CD14-positive monocyte (primary cell): Measurements from ENCODE around the gene C1QTNF1. TPM values are rescaled to one million over a fixed set of nuclear protein-coding genes. Genes with fewer than 3 reads are reported as not detected.

Experiments used
- DNase-seq, 3 donors: peaks; one replicate each; pipeline ENCODE4 v3.0.0-alpha.2; 2011 to 2022
- H2AFZ ChIP-seq: 2 replicates; pipeline ENCODE4 v1.6.0; 2012; ENCODE audit warnings: mild to moderate bottlenecking, low read depth, low read length, inconsistent platforms; ENCODE audit not compliant: insufficient read depth, poor library complexity, severe bottlenecking
- H3K27ac ChIP-seq, 2 donors: 1 replicate in 1 of 2; 2 replicates in 1 of 2; pipeline ENCODE4 v1.5.1; 2012 to 2013; ENCODE audit warnings: low read length in 2 of 2, control low read depth in 1 of 2, inconsistent platforms in 1 of 2, low read depth in 1 of 2, mild to moderate bottlenecking in 1 of 2
- H3K27me3 ChIP-seq, 2 donors: one replicate each; pipeline versions ENCODE4 v1.6.0 to v1.6.1; 2011 to 2013; ENCODE audit warnings: low read length in 2 of 2; ENCODE audit not compliant: control insufficient read depth in 2 of 2, insufficient read depth in 2 of 2
- H3K36me3 ChIP-seq, 2 donors: replicated peaks in 1 of 2; 1 replicate in 1 of 2; 2 replicates in 1 of 2; pipeline versions ENCODE4 v1.5.1 to v1.6.1; 2012 to 2013; ENCODE audit warnings: low read length in 2 of 2, control low read depth in 1 of 2, inconsistent platforms in 1 of 2, mild to moderate bottlenecking in 1 of 2; ENCODE audit not compliant: insufficient read depth in 2 of 2, control insufficient read depth in 1 of 2
- H3K4me1 ChIP-seq, 2 donors: 1 replicate in 1 of 2; 2 replicates in 1 of 2; pipeline versions ENCODE4 v1.5.1 to v1.6.1; 2012 to 2013; ENCODE audit warnings: low read length in 2 of 2, control low read depth in 1 of 2, inconsistent platforms in 1 of 2, mild to moderate bottlenecking in 1 of 2, moderate library complexity in 1 of 2; ENCODE audit not compliant: insufficient read depth in 2 of 2, control insufficient read depth in 1 of 2
- H3K4me2 ChIP-seq: replicated peaks from 2 replicates; pipeline ENCODE3; 2012; ENCODE audit warnings: low read length, moderate library complexity, mild to moderate bottlenecking; ENCODE audit not compliant: poor library complexity, severe bottlenecking; ENCODE audit errors: extremely low read depth
- H3K4me3 ChIP-seq, 3 experiments: fragments of 200-600 bp in 1 of 3; sonication (generic) in 1 of 3; replicated peaks in 1 of 3; 1 replicate in 2 of 3; 2 replicates in 1 of 3; pipeline ENCODE4 v1.5.1; 2011 to 2013; ENCODE audit warnings: low read length in 3 of 3, mild to moderate bottlenecking in 3 of 3, control low read depth in 2 of 3, low read depth in 2 of 3, inconsistent platforms in 1 of 3, moderate library complexity in 1 of 3
- H3K79me2 ChIP-seq: 2 replicates; pipeline ENCODE4 v1.6.0; 2012; ENCODE audit warnings: mild to moderate bottlenecking, control low read depth, inconsistent platforms, low read length, moderate library complexity; ENCODE audit not compliant: insufficient read depth
- H3K9ac ChIP-seq: 2 replicates; pipeline ENCODE4 v1.6.0; 2017; ENCODE audit warnings: low read length, mild to moderate bottlenecking; ENCODE audit not compliant: insufficient read depth, poor library complexity, severe bottlenecking
- H3K9me3 ChIP-seq, 2 donors: replicated peaks in 1 of 2; 1 replicate in 1 of 2; 2 replicates in 1 of 2; pipeline versions ENCODE4 v1.5.1 to v1.6.1; 2012 to 2013; ENCODE audit warnings: low read length in 2 of 2, control low read depth in 1 of 2; ENCODE audit not compliant: control insufficient read depth in 1 of 2, insufficient read depth in 1 of 2
- H4K20me1 ChIP-seq: 2 replicates; pipeline ENCODE4 v1.6.0; 2012; ENCODE audit warnings: mild to moderate bottlenecking, low read length, control low read depth, moderate library complexity; ENCODE audit not compliant: insufficient read depth
- H3K27ac Mint-ChIP-seq, 7 donors: one replicate each; pipeline ENCODE4 v1.8.0; 2020; ENCODE audit warnings: mild to moderate bottlenecking in 7 of 7, mixed read lengths in 7 of 7, moderate library complexity in 6 of 7, inconsistent platforms in 2 of 7
- H3K27me3 Mint-ChIP-seq, 3 donors: one replicate each; pipeline ENCODE4 v1.8.0; 2021 to 2022; ENCODE audit warnings: low read depth in 3 of 3, mild to moderate bottlenecking in 3 of 3, mixed read lengths in 3 of 3, moderate library complexity in 3 of 3, inconsistent platforms in 1 of 3
- H3K36me3 Mint-ChIP-seq, 2 donors: one replicate each; pipeline ENCODE4 v1.8.0; 2020; ENCODE audit warnings: mixed read lengths in 2 of 2, inconsistent platforms in 1 of 2, mild to moderate bottlenecking in 1 of 2
- H3K4me1 Mint-ChIP-seq: one replicate; pipeline ENCODE4 v1.8.0; 2020; ENCODE audit warnings: mild to moderate bottlenecking, mixed read lengths
- H3K4me3 Mint-ChIP-seq, 2 donors: one replicate each; pipeline ENCODE4 v1.8.0; 2020; ENCODE audit warnings: mild to moderate bottlenecking in 2 of 2, mixed read lengths in 2 of 2, moderate library complexity in 1 of 2
- H3K9me3 Mint-ChIP-seq, 7 donors: one replicate each; pipeline ENCODE4 v1.8.0; 2020 to 2022; ENCODE audit warnings: mixed read lengths in 7 of 7, mild to moderate bottlenecking in 6 of 7, moderate library complexity in 6 of 7, inconsistent platforms in 2 of 7
- WGBS: methylation state at CpG from one replicate; pipeline ENCODE4 v1.1.5; 2013; ENCODE audit warnings: missing lambda C conversion rate; ENCODE audit not compliant: insufficient coverage; 5-methylcytosine and 5-hydroxymethylcytosine counted together
- intact Hi-C, 2 donors: fragments of 100-400 bp; cut with micrococcal nuclease; formaldehyde crosslinking; loops; one replicate each; pipeline versions ENCODE4 v1.15.0 to v1.15.1; 2023
- polyA plus RNA-seq, 3 donors: library from polyadenylated mRNA; depleted of rRNA in 1 of 3; unstranded in 2 of 3; stranded (reverse) in 1 of 3; fragments of 300-500 nt in 2 of 3; fragments of >200 nt in 1 of 3; fragmentation: Illumina TruSeq in 2 of 3; gene quantifications; 1 replicate in 2 of 3; 2 replicates in 1 of 3; pipeline ENCODE4 v1.2.3, GENCODE V29; 2012 to 2021
- TF ChIP-seq, protein P1 (sequence below): fragments of 200-600 bp; IDR thresholded peaks from one replicate; pipeline ENCODE4 v1.8.0; 2022; ENCODE audit warnings: antibody characterized with exemption, mild to moderate bottlenecking

Gene C1QTNF1
- polyA plus RNA-seq, 3 donors = not detected

- Histone ChIP-seq H3K36me3 (peaks cover 2 to 13% of the 10 kb centered on the region in 2 donors), H3K9ac (no peak overlapping the region), H3K27ac (no peak overlapping the region), H3K9me3 (no peaks in the 10 kb centered on the region), H4K20me1 (peaks cover 16% of the 10 kb centered on the region), H3K27me3 (peaks cover 0 to 11% of the 10 kb centered on the region in 2 donors), H3K4me1 (no peaks in the 10 kb centered on the region), H3K4me2 (no peak overlapping the region), H2AFZ (no peak overlapping the region), H3K79me2 (no peaks in the 10 kb centered on the region), H3K4me3 (no peak overlapping the region)
- Mint-ChIP-seq H3K27ac (no peak overlapping the region), H3K36me3 (peaks cover 7 to 20% of the 10 kb centered on the region in 2 donors), H3K27me3 (peaks cover 8 to 34% (median 11%) of the 10 kb centered on the region in 3 donors), H3K9me3 (no peaks in the 10 kb centered on the region), H3K4me3 (no peak overlapping the region), H3K4me1 (no peaks in the 10 kb centered on the region)
- DNase-seq = no peak
- intact Hi-C loops = no loop called here
- TF ChIP-seq, protein P1, sequence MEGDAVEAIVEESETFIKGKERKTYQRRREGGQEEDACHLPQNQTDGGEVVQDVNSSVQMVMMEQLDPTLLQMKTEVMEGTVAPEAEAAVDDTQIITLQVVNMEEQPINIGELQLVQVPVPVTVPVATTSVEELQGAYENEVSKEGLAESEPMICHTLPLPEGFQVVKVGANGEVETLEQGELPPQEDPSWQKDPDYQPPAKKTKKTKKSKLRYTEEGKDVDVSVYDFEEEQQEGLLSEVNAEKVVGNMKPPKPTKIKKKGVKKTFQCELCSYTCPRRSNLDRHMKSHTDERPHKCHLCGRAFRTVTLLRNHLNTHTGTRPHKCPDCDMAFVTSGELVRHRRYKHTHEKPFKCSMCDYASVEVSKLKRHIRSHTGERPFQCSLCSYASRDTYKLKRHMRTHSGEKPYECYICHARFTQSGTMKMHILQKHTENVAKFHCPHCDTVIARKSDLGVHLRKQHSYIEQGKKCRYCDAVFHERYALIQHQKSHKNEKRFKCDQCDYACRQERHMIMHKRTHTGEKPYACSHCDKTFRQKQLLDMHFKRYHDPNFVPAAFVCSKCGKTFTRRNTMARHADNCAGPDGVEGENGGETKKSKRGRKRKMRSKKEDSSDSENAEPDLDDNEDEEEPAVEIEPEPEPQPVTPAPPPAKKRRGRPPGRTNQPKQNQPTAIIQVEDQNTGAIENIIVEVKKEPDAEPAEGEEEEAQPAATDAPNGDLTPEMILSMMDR = no peak
- 92% methylated on average over 10 of the region's 10 CpGs for WGBS
Observed at GRCh38 chr17:79091226-79091670, 67.3 kb downstream of the C1QTNF1 start.

- intact Hi-C loops = no loop called here
- Histone ChIP-seq H4K20me1 (peaks cover 11% of the 10 kb centered on the region), H3K27me3 (peaks cover 0 to 20% of the 10 kb centered on the region in 2 donors), H3K9ac (no peak overlapping the region), H3K4me2 (no peak overlapping the region), H3K9me3 (no peaks in the 10 kb centered on the region), H3K36me3 (no peaks in the 10 kb centered on the region), H3K4me3 (no peak overlapping the region), H3K27ac (no peak overlapping the region), H2AFZ (no peak overlapping the region), H3K79me2 (no peaks in the 10 kb centered on the region), H3K4me1 (no peaks in the 10 kb centered on the region)
- peaks cover 0 to 8% of the 10 kb centered on the region in 2 donors for H3K36me3 Mint-ChIP-seq
- H3K27ac Mint-ChIP-seq = no peak overlapping the region
- no CpG with 5 or more reads among the region's 4 CpGs for WGBS
- H3K27me3 Mint-ChIP-seq = peaks cover 14 to 44% (median 21%) of the 10 kb centered on the region in 3 donors
- TF ChIP-seq, protein P1 = no peak
- DNase-seq = no peak
- H3K4me3 Mint-ChIP-seq = no peak overlapping the region
- H3K4me1 Mint-ChIP-seq = no peaks in the 10 kb centered on the region
- H3K9me3 Mint-ChIP-seq = no peaks in the 10 kb centered on the region
Observed at GRCh38 chr17:79092567-79092966, 68.6 kb downstream of the C1QTNF1 start.
